IMR-90 (cell line): ENCODE data around the gene PLPP4. TPM values are rescaled to one million over a fixed set of nuclear protein-coding genes. Genes with fewer than 3 reads are reported as not detected.

Experiments
- ATAC-seq: fragments of 200-7000 bp; cut with Tn5 transposase; 2 replicates; pipeline ENCODE4 v1.9.1; 2020; ENCODE audit warnings: low read depth, mild to moderate bottlenecking, moderate library complexity
- BruUV-seq: library from RNA; stranded (reverse); fragments of 400-500 nt; replicated peaks from 2 replicates; lab custom pipeline; 2021; lab: Mats Ljungman, UMichigan
- CTCF ChIA-PET: fragments of 300-600 bp; formaldehyde crosslinking; extraction: SDS; loops from one replicate; lab custom pipeline; 2021; ENCODE audit warnings: antibody characterized with exemption; lab: Yijun Ruan, JAX
- POLR2A ChIA-PET: fragments of 300-600 bp; sonication (Branson Sonifier 250); formaldehyde crosslinking; loops from one replicate; lab custom pipeline; 2022; ENCODE audit warnings: antibody characterized with exemption; ENCODE audit not compliant: unreplicated experiment; lab: Charles Lee
- DNase-seq: peaks from one replicate; pipeline ENCODE4 v3.0.0; 2013
- H2AFZ ChIP-seq: replicated peaks from 2 replicates; pipeline ENCODE3; 2013; ENCODE audit warnings: low read length, mild to moderate bottlenecking; ENCODE audit not compliant: poor library complexity
- H2AK5ac ChIP-seq: 2 replicates; pipeline ENCODE4 v1.6.1; 2013; ENCODE audit warnings: low read depth, low read length, inconsistent platforms
- H2AK9ac ChIP-seq: replicated peaks from 2 replicates; pipeline ENCODE3; 2013; ENCODE audit warnings: mild to moderate bottlenecking, low read depth, low read length, moderate library complexity; ENCODE audit not compliant: poor library complexity
- H2BK120ac ChIP-seq: 2 replicates; pipeline ENCODE4 v1.6.1; 2013; ENCODE audit warnings: low read depth, low read length, inconsistent platforms
- H2BK15ac ChIP-seq: 3 replicates; pipeline ENCODE4 v1.6.1; 2013; ENCODE audit warnings: low read depth, low read length, inconsistent platforms
- H2BK20ac ChIP-seq: 2 replicates; pipeline ENCODE4 v1.6.1; 2013; ENCODE audit warnings: low read depth, mild to moderate bottlenecking, inconsistent platforms, low read length, moderate library complexity
- H2BK5ac ChIP-seq: 2 replicates; pipeline ENCODE4 v1.6.1; 2013; ENCODE audit warnings: mild to moderate bottlenecking, low read depth, low read length, inconsistent platforms; ENCODE audit not compliant: poor library complexity, severe bottlenecking
- H3K14ac ChIP-seq: replicated peaks from 2 replicates; pipeline ENCODE4 v1.6.1; 2013; ENCODE audit warnings: low read depth, low read length, inconsistent platforms
- H3K18ac ChIP-seq: 2 replicates; pipeline ENCODE4 v1.6.1; 2013; ENCODE audit warnings: low read depth, low read length, control low read depth
- H3K23ac ChIP-seq: 2 replicates; pipeline ENCODE4 v1.6.1; 2013; ENCODE audit warnings: low read depth, low read length, inconsistent platforms
- H3K27ac ChIP-seq: 2 replicates; pipeline ENCODE4 v1.5.1; 2013; ENCODE audit warnings: mild to moderate bottlenecking, control low read depth, low read length; ENCODE audit not compliant: insufficient read depth
- H3K27me3 ChIP-seq: 2 replicates; pipeline ENCODE4 v1.6.1; 2013; ENCODE audit warnings: low read length; ENCODE audit not compliant: control insufficient read depth, insufficient read depth
- H3K36me3 ChIP-seq: 2 replicates; pipeline ENCODE4 v1.6.1; 2013; ENCODE audit warnings: low read length, mixed read lengths; ENCODE audit not compliant: control insufficient read depth, insufficient read depth
- H3K4ac ChIP-seq: 2 replicates; pipeline ENCODE4 v1.6.1; 2013; ENCODE audit warnings: low read depth, low read length, inconsistent platforms
- H3K4me1 ChIP-seq: 2 replicates; pipeline ENCODE4 v1.6.1; 2013; ENCODE audit warnings: low read length, mixed read lengths; ENCODE audit not compliant: control insufficient read depth, insufficient read depth
- H3K4me2 ChIP-seq: 2 replicates; pipeline ENCODE4 v1.6.1; 2013; ENCODE audit warnings: low read depth, mild to moderate bottlenecking, control low read depth, low read length, moderate library complexity
- H3K4me3 ChIP-seq: 2 replicates; pipeline ENCODE4 v1.5.1; 2013; ENCODE audit warnings: low read depth, mild to moderate bottlenecking, control low read depth, low read length, moderate library complexity; ENCODE audit not compliant: insufficient read depth
- H3K56ac ChIP-seq: 2 replicates; pipeline ENCODE4 v1.6.1; 2013; ENCODE audit warnings: low read length, inconsistent platforms; ENCODE audit not compliant: insufficient read depth; ENCODE audit errors: extremely low read depth
- H3K79me1 ChIP-seq, 2 experiments: 2 replicates each; pipeline ENCODE4 v1.6.1; 2013; ENCODE audit warnings: low read length in 2 of 2, inconsistent platforms in 1 of 2, low read depth in 1 of 2
- H3K9ac ChIP-seq: 2 replicates; pipeline ENCODE4 v1.6.1; 2013; ENCODE audit warnings: low read depth, low read length, control low read depth
- H3K9me1 ChIP-seq: 2 replicates; pipeline ENCODE4 v1.6.1; 2013; ENCODE audit warnings: low read length, inconsistent platforms; ENCODE audit not compliant: insufficient read depth
- H3K9me3 ChIP-seq: 2 replicates; pipeline ENCODE4 v1.6.1; 2013; ENCODE audit warnings: low read length; ENCODE audit not compliant: control insufficient read depth, insufficient read depth
- H4K20me1 ChIP-seq: 2 replicates; pipeline ENCODE4 v1.6.1; 2013; ENCODE audit warnings: low read length, inconsistent platforms; ENCODE audit not compliant: insufficient read depth
- H4K5ac ChIP-seq: 2 replicates; pipeline ENCODE4 v1.6.1; 2013; ENCODE audit warnings: mild to moderate bottlenecking, low read depth, low read length, control low read depth
- H4K8ac ChIP-seq, 2 experiments: 2 replicates each; pipeline ENCODE4 v1.6.1; 2013; ENCODE audit warnings: low read depth in 2 of 2, low read length in 2 of 2, control low read depth in 1 of 2, inconsistent platforms in 1 of 2
- H4K91ac ChIP-seq: 2 replicates; pipeline ENCODE4 v1.6.1; 2013; ENCODE audit warnings: low read depth, low read length, inconsistent platforms; ENCODE audit not compliant: insufficient read depth
- BHLHE40 ChIP-seq: fragments of 150-350 bp; IDR thresholded peaks from 2 replicates; pipeline ENCODE4 v1.6.1; 2016; ENCODE audit warnings: mild to moderate bottlenecking, low read depth, low read length
- CEBPB ChIP-seq: IDR thresholded peaks from 2 replicates; pipeline ENCODE4 v1.6.1; 2012; ENCODE audit warnings: low read depth, low read length, improper control_type of control experiment
- CHD1 ChIP-seq: IDR thresholded peaks from 2 replicates; pipeline ENCODE4 v1.6.1; 2012; ENCODE audit warnings: low read depth, low read length, improper control_type of control experiment
- CTCF ChIP-seq: conservative IDR thresholded peaks from 2 replicates; pipeline ENCODE4 v1.5.1; 2012; ENCODE audit warnings: mild to moderate bottlenecking, low read depth, low read length, improper control_type of control experiment
- ELK1 ChIP-seq: fragments of 150-350 bp; IDR thresholded peaks from 2 replicates; pipeline ENCODE4 v1.6.1; 2016; ENCODE audit warnings: low read depth, mild to moderate bottlenecking, low read length, moderate library complexity, borderline replicate concordance
- FOS ChIP-seq: fragments of 150-350 bp; IDR thresholded peaks from 2 replicates; pipeline ENCODE4 v1.6.1; 2016; ENCODE audit warnings: low read depth, low read length
- MAFK ChIP-seq: IDR thresholded peaks from 2 replicates; pipeline ENCODE4 v1.6.1; 2012; ENCODE audit warnings: low read depth, low read length, improper control_type of control experiment
- MAZ ChIP-seq: IDR thresholded peaks from 2 replicates; pipeline ENCODE4 v1.6.1; 2012; ENCODE audit warnings: low read depth, mild to moderate bottlenecking, low read length, improper control_type of control experiment, moderate library complexity, borderline replicate concordance
- MXI1 ChIP-seq: IDR thresholded peaks from 2 replicates; pipeline ENCODE4 v1.6.1; 2012; ENCODE audit warnings: low read depth, mild to moderate bottlenecking, low read length, moderate library complexity, borderline replicate concordance
- NFE2L2 ChIP-seq: fragments of 150-350 bp; IDR thresholded peaks from 2 replicates; pipeline ENCODE4 v1.6.1; 2016; ENCODE audit warnings: low read depth, mild to moderate bottlenecking, low read length
- POLR2A ChIP-seq: IDR thresholded peaks from 2 replicates; pipeline ENCODE4 v1.6.1; 2012; ENCODE audit warnings: mild to moderate bottlenecking, low read depth, low read length
- RAD21 ChIP-seq: IDR thresholded peaks from 2 replicates; pipeline ENCODE4 v1.6.1; 2012; ENCODE audit warnings: low read length, improper control_type of control experiment
- RCOR1 ChIP-seq: IDR thresholded peaks from 2 replicates; pipeline ENCODE4 v1.6.1; 2012; ENCODE audit warnings: mild to moderate bottlenecking, low read length, improper control_type of control experiment; ENCODE audit not compliant: insufficient replicate concordance
- RFX5 ChIP-seq: IDR thresholded peaks from 2 replicates; pipeline ENCODE4 v1.8.0; 2012; ENCODE audit warnings: low read depth, mild to moderate bottlenecking, low read length, moderate library complexity
- SMC3 ChIP-seq: fragments of 150-350 bp; IDR thresholded peaks from 2 replicates; pipeline ENCODE4 v1.6.1; 2016; ENCODE audit warnings: low read depth, mild to moderate bottlenecking, antibody characterized with exemption, low read length, moderate library complexity
- USF2 ChIP-seq: fragments of 150-350 bp; IDR thresholded peaks from 2 replicates; pipeline ENCODE4 v1.6.1; 2017; ENCODE audit warnings: mild to moderate bottlenecking, antibody characterized with exemption, low read length, low read depth
- WGBS, 2 experiments: methylation state at CpG; one replicate each; pipeline versions ENCODE4 v1.1.5 to v1.1.7; 2013; ENCODE audit warnings: missing lambda C conversion rate in 2 of 2; ENCODE audit not compliant: insufficient read length in 1 of 2; ENCODE audit errors: extremely low coverage in 2 of 2; 5-methylcytosine and 5-hydroxymethylcytosine counted together
- dilution Hi-C: fragments of 300-500 bp; cut with HindIII; formaldehyde crosslinking; loops from one replicate; pipeline ENCODE4 v1.14.3; 2018; ENCODE audit warnings: low sequenced_read_pairs; ENCODE audit not compliant: unreplicated experiment
- in situ Hi-C: fragments of 300-500 bp; cut with MboI; formaldehyde crosslinking; loops from 3 replicates; pipeline ENCODE4 v1.14.3; 2019; ENCODE audit warnings: low sequenced_read_pairs, inconsistent platforms, mixed read lengths
- intact Hi-C: fragments of 100-400 bp; cut with micrococcal nuclease; formaldehyde crosslinking; loops from 2 replicates; pipeline ENCODE4 v1.10.0; 2022
- polyA plus RNA-seq, 3 experiments: library from polyadenylated mRNA; depleted of rRNA; stranded (reverse); fragments of >200 nt; gene quantifications; 2 replicates each; pipeline ENCODE4 v1.2.3, GENCODE V29; 2012; ENCODE audit warnings: low replicate concordance in 1 of 3
- total RNA-seq: library from RNA; depleted of rRNA; stranded (reverse); fragments of >200 nt; gene quantifications from 2 replicates; pipeline ENCODE4 v1.2.3, GENCODE V29; 2012

The PLPP4 gene
- total and polyA plus RNA-seq, 2 of the 4 experiments (the other 2 are of a cell fraction): 0.18 to 0.60 TPM

GRCh38 chr10:120517196-120517595 lies 60.2 kb downstream of the PLPP4 start:
- H4K5ac ChIP-seq: no peak overlapping the region
- POLR2A ChIA-PET: no interaction called here

More at GRCh38 chr10:120517196-120517595, 60.2 kb downstream of the PLPP4 start:
- Histone ChIP-seq H2AK5ac (no peak overlapping the region), H4K8ac (no peak overlapping the region), H3K23ac (no peak overlapping the region), H3K56ac (no peak overlapping the region), H3K18ac (no peak overlapping the region), H2AFZ (no peak overlapping the region), H4K20me1 (no peaks in the 10 kb centered on the region), H3K4me1 (no peaks in the 10 kb centered on the region), H3K27ac (no peak overlapping the region), H3K14ac (no peak overlapping the region), H3K9me3 (peaks cover 34% of the 10 kb centered on the region), H3K9me1 (no peaks in the 10 kb centered on the region), H2BK15ac (no peak overlapping the region), H4K91ac (no peak overlapping the region), H3K4me3 (no peak overlapping the region), H3K4me2 (no peak overlapping the region), H2AK9ac (no peak overlapping the region), H3K79me1 (no peaks in the 10 kb centered on the region), H3K4ac (no peak overlapping the region), H3K36me3 (no peaks in the 10 kb centered on the region), H2BK5ac (no peak overlapping the region), H2BK120ac (no peak overlapping the region), H3K27me3 (no peaks in the 10 kb centered on the region), H3K9ac (no peak overlapping the region), H2BK20ac (no peak overlapping the region)
- DNase-seq (no peak), ATAC-seq (no peak)
- no CpG with 5 or more reads among the region's 5 CpGs for WGBS, 2 experiments
- no peak for TF ChIP-seq SMC3
- TF ChIP-seq RFX5: no peak
- no peak for TF ChIP-seq MAFK
- no peak for TF ChIP-seq RCOR1
- TF ChIP-seq CEBPB: no peak
- no peak for TF ChIP-seq CTCF
- TF ChIP-seq CHD1: no peak
- no peak for TF ChIP-seq USF2
- no peak for TF ChIP-seq ELK1
- no peak for TF ChIP-seq BHLHE40
- TF ChIP-seq POLR2A: no peak
- TF ChIP-seq MXI1: no peak
- TF ChIP-seq MAZ: no peak
- TF ChIP-seq RAD21: no peak
- TF ChIP-seq FOS: no peak
- TF ChIP-seq NFE2L2: no peak
- no TSS peak for BruUV-seq
- in situ Hi-C loops: no loop called here
- intact Hi-C loops: no loop called here
- CTCF ChIA-PET: no interaction called here
- dilution Hi-C loops: no loop called here
